ENCODE measurements around the gene ATP6V0D1.

ATP6V0D1 gene

GRCh38 chr16:67466581-67466980 is 14.4 kb downstream of the ATP6V0D1 start:
- DNase-seq (ENCODE audit: low read depth, low spot score): no peak
- H3K4me3 ChIP-seq (ENCODE audit: low read length): no peak overlapping the region

- no peak overlapping the region for H3K4me3 ChIP-seq (ENCODE audit: low read length)
These were observed 16.4 kb downstream of the ATP6V0D1 start for GRCh38 chr16:67464565-67464964.

GRCh38 chr16:67463691-67464090 is 17.3 kb downstream of the ATP6V0D1 start:
- DNase-seq (ENCODE audit: low read depth, low spot score): no peak
- H3K4me3 ChIP-seq (ENCODE audit: low read length): no peak overlapping the region

More at GRCh38 chr16:67464565-67464964, 16.4 kb downstream of the ATP6V0D1 start:
- no peak for DNase-seq (ENCODE audit: low read depth, low spot score)

GRCh38 chr16:67463059-67463458 is 17.9 kb downstream of the ATP6V0D1 start:
- no peak for DNase-seq (ENCODE audit: low read depth, low spot score)
- H3K4me3 ChIP-seq (ENCODE audit: low read length): no peak overlapping the region

- no peak overlapping the region for H3K4me3 ChIP-seq (ENCODE audit: low read length)
- DNase-seq (ENCODE audit: low read depth, low spot score): no peak
These were observed 18.7 kb downstream of the ATP6V0D1 start for GRCh38 chr16:67462279-67462655.

- no peak overlapping the region for H3K4me3 ChIP-seq (ENCODE audit: low read length)
- DNase-seq (ENCODE audit: low read depth, low spot score): no peak
These were observed 19.2 kb downstream of the ATP6V0D1 start for GRCh38 chr16:67461600-67462278.

GRCh38 chr16:67460961-67461360 is 20.0 kb downstream of the ATP6V0D1 start:
- DNase-seq (ENCODE audit: low read depth, low spot score): no peak
- no peak overlapping the region for H3K4me3 ChIP-seq (ENCODE audit: low read length)

GRCh38 chr16:67460168-67460567 is 20.8 kb downstream of the ATP6V0D1 start:
- DNase-seq (ENCODE audit: low read depth, low spot score): no peak
- H3K4me3 ChIP-seq (ENCODE audit: low read length): no peak overlapping the region

- H3K4me3 ChIP-seq (ENCODE audit: low read length): no peak overlapping the region
- DNase-seq (ENCODE audit: low read depth, low spot score): no peak
These were observed 21.2 kb downstream of the ATP6V0D1 start for GRCh38 chr16:67459861-67460150.

GRCh38 chr16:67459066-67459860 is 21.7 kb downstream of the ATP6V0D1 start:
- no peak for DNase-seq (ENCODE audit: low read depth, low spot score)
- no peak overlapping the region for H3K4me3 ChIP-seq (ENCODE audit: low read length)

GRCh38 chr16:67458121-67458641 is 22.8 kb downstream of the ATP6V0D1 start:
- no peak for DNase-seq (ENCODE audit: low read depth, low spot score)
- H3K4me3 ChIP-seq (ENCODE audit: low read length): no peak overlapping the region

- no peak for DNase-seq (ENCODE audit: low read depth, low spot score)
- no peak overlapping the region for H3K4me3 ChIP-seq (ENCODE audit: low read length)
These were observed 23.3 kb downstream of the ATP6V0D1 start for GRCh38 chr16:67457611-67458010.

- H3K4me3 ChIP-seq (ENCODE audit: low read length): no peak overlapping the region
- no peak for DNase-seq (ENCODE audit: low read depth, low spot score)
These were observed 24.4 kb downstream of the ATP6V0D1 start for GRCh38 chr16:67456391-67457081.

- H3K4me3 ChIP-seq (ENCODE audit: low read length): no peak overlapping the region
- no peak for DNase-seq (ENCODE audit: low read depth, low spot score)
These were observed 26.1 kb downstream of the ATP6V0D1 start for GRCh38 chr16:67454852-67455251.

GRCh38 chr16:67454104-67454503 is 26.9 kb downstream of the ATP6V0D1 start:
- no peak overlapping the region for H3K4me3 ChIP-seq (ENCODE audit: low read length)
- no peak for DNase-seq (ENCODE audit: low read depth, low spot score)

- H3K4me3 ChIP-seq (ENCODE audit: low read length): no peak overlapping the region
- DNase-seq (ENCODE audit: low read depth, low spot score): no peak
These were observed 29.1 kb downstream of the ATP6V0D1 start for GRCh38 chr16:67451704-67452435.

GRCh38 chr16:67451061-67451703 is 29.8 kb downstream of the ATP6V0D1 start:
- no peak overlapping the region for H3K4me3 ChIP-seq (ENCODE audit: low read length)
- DNase-seq (ENCODE audit: low read depth, low spot score): no peak

GRCh38 chr16:67449739-67450138 is 31.2 kb downstream of the ATP6V0D1 start:
- DNase-seq (ENCODE audit: low read depth, low spot score): no peak
- H3K4me3 ChIP-seq (ENCODE audit: low read length): no peak overlapping the region

- no peak overlapping the region for H3K4me3 ChIP-seq (ENCODE audit: low read length)
- no peak for DNase-seq (ENCODE audit: low read depth, low spot score)
These were observed 31.6 kb downstream of the ATP6V0D1 start for GRCh38 chr16:67449336-67449735.
